GM19023 (cell line): Measurements from ENCODE around the gene AMBRA1.

Source experiments
- ATAC-seq: cut with Tn5 transposase; IDR thresholded peaks from one replicate; pipeline ENCODE4 v1.9.1; 2021; ENCODE audit warnings: mild to moderate bottlenecking, moderate library complexity; ENCODE audit not compliant: unreplicated experiment

Gene AMBRA1

DNA sequence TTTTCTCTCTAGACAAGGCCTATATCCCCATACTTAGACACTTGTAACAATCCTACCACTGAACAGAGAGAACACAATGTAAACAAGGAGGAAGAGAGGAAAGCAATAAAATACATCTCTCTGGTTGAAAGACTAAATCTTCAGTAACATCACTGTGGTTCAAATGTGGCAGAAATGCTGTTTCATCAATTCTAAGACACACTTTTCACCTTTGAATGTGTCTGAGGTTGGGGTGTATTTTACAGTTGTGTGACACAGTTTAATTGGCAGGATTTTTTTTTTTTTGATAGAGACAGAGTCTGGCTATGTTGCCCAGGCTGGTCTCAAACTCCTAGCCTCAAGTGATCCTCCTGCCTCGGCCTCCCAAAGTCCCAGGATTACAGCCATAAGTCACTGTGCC, 79.5 kb downstream of the AMBRA1 start:
- no peak for ATAC-seq

DNA sequence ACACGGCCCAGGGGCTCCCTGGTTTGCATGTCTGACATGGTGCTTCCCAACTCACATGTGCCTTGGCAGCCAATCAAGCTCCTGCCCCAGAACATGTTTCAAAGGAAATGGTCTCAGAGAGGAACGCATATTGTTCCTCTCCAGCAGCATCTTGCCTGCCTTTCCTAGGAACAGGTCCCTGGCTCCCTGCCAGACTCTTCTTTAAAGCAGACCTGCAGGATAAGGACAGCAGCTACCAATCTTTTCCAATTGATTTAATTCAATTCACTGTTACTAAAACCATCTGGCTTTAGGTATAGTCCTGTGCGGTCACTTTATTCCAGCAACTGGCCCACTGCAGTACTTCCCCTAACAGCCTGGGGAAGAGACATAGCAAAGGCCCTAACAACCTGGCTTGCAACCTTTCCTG, 79.9 kb downstream of the AMBRA1 start:
- no peak for ATAC-seq

DNA sequence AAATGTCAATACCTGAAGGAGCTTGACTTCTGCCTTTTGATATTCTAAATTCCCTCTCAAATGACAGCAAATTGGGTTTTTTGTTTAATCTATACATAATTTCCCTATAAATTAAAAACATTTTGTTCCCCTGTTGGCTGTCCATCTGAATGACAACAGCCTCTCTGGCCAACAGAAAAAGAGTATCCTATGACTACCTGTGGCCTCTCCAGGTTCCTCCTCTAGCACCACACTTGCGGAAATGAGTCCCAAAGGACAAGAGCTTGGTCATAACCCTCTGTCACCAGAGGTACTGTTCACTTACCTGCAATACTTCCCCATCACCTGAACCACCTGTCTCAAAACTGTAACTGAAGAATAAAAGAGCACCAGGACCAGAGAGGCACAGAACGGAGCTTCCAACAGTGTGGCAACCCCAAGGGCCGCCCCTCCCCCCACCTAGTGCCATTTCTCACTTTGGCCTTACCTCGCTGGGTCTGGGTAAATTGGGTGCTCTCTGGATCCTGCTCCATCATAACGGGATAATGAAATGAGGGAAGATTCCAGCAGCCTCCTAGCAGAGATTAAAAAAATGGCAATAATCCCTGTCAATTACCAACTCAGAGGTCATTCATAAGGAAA, 81.5 kb downstream of the AMBRA1 start:
- ATAC-seq = no peak

DNA sequence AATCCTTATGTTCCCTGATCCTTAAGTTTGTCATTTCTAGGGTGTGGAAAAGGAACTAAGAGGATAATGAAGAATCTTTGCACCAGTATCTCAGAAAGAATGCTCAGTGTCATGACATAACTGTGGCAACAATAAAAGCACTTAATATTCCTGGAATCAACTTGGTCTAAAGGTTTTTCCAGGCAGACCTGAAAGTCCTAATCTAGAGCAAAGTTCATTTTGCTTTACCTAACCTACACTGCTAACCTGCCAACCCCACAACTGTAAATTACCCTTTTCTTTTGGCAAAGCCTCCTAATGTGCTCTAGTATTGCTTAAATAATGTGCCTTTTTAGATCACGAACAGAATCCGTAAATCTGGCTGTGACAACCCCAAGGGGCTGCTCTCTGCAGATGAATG, 82.5 kb downstream of the AMBRA1 start:
- no peak for ATAC-seq

DNA sequence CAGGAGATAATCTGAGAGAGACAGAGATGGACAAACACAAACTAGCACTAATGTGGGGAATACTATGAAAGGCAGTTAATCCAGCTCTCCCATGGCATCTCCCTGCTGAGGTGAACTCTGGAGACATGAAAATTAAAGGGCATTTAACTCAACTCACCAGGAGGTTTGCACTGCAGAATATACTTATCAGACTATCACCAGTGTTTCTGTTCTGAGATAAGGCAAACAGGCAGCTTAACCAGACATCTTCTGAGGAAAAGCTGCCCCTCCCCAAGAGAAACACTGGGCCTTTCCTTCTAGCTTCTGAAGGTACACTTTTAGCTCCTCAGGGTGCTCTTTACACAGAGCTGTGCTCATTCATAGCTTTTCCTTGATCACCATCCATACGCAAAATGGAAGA, 85.5 kb downstream of the AMBRA1 start:
- no peak for ATAC-seq

DNA sequence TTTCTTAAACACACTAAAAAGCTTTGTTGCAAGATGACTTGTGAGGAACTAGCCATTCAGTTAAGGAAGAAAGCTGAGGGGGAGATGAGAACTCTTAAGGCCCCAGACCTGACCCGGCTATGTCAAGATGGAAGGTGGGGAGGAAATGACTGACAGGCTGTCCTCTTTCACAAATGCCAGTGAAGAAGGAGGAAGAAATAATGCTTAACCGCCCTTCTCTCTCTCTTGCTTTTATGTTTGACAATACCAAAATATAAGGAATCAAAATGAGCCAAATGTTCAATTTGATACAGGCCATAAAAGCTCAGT, 87.4 kb downstream of the AMBRA1 start:
- no peak for ATAC-seq

DNA sequence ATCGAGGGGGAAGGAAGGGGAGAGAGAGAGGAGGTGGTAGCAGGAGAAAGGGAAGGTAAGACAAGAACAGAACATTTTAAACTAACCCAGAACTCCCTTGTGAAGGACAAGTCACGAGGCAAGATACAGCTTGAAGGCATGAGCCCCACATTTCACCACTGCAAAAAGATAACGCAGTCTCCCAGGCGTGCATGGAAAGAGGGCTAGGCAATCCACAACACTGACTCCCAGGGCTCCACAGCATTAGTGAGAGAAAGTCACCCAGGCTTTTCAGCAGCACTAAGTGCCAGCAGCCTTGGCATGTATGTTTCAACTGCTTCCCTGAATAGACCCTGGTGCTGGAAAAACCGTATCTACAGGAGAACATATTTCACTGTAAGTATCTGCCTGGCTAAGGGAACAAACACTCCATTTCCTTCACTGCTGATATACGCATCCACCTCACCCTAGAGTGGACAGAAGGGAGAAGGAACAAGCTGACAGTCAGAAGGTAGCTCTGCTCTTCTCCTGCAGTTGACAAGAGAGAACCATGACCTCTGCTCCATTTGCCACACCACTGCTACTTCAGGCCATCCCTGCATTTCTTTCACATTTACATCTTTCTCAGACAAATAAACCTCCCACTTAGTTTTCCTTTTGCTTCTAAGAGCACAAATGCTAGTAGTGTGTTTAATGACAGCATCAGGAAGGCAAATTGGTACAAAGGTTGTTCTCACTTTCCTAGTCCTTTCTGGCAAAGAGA, 87.9 kb downstream of the AMBRA1 start:
- ATAC-seq = no peak

DNA sequence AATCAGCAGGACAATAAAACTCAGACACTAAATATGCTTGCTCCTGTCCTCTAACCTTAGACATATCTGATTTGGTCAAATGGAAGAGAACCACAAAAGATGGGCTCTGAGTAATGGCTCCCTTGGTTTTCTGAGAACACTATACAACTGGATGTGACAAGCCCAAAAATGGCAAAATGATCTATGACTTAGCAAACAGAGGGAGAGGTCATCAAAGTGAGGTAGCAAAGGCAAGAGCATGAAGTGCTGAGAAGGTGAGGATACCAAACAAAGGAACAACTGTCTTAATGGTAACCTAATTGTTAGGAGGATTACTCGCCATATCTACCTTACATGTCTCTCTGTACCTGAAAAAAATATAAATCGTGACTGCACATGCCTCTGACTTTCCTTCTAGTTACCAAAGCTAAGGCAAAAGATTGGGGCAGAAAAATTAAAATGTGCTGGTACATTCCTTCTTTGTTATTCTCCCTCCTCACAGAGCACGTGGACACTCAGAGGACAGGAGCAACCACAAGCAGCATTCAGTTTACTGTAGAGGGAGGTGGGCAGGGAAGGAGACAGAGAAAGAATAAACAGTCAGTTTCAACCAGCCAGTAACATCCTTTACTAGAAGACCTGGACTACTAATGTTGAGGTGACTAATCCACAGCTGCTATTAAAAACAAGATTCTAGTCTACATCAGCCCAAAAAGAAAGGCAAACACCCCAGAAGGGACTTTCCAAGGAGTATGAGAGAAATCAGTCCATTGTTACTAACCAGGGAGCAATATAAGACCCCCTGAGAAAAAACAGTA, 88.8 kb downstream of the AMBRA1 start:
- ATAC-seq = no peak

DNA sequence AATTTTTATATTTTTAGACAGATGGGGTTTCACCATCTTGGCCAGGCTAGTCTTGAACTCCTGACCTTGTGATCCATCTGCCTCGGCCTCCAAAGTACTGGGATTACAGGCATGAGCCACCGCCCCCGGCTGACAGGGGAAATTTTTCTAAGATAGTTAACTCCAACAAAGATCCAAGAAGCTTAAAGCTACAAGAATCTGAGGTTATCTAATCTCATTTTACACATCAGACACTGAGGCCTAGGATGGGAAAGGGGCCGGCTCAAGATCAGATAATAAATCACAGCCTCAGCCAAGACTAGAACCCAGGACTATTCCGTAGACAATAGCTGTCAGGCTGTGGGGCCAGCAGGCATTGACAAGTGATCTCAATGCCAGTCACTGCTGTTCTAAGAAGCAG, 94.0 kb downstream of the AMBRA1 start:
- ATAC-seq = no peak

DNA sequence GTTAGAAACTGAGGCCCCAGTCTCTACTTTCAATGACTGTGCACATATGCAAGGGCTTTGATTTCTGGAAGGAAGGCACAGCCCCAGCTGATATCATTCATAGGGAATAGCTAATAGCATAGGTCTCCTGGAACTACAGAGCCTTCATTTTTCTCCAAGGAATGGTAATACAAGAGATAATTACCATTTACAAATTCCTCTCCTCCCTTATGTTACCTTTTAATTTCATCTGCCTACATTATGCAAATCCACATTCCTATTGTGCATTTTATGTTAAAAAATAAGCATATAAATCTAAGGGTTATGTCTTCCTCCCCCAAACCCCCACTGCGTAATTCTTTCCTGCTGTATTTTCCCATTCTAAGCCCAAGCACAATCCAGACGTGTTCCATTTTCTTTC, 94.9 kb downstream of the AMBRA1 start:
- no peak for ATAC-seq

DNA sequence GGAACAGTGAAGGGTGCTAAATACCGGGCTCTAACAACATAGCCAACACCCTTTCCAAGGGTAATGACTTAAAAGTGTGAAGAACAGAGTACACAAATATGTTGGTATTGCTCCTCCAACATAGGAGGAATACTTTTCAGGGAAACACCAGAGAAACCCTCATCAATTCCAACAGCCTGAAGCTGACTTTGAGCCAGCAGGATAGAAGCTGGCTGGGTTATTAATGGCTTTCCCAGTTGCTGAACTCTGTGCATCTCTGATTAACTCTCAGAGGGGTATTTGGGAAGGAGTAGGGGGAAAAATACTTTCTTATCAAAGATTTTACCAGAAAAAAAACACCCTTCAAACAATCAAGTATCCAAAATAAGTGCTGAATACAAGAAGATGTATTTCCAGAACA, 95.6 kb downstream of the AMBRA1 start:
- ATAC-seq = no peak

DNA sequence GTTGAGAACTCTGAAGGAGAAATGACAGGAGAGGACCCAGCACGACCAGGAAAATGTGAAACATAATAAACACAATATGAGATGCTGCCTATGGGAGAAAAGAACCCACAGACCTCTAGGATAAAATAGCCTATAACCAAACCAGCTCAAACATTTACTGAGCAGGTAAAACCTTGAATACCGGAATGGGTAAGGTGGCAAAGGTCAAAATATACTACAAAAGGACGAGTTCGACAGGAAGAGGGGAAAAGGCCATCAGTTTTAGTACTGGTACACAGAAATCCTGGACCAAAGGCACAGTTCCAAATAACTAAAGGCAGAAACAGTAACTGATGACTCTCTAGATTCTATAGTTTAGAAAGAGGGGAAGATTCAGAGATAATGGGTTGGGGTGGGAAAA, 96.3 kb downstream of the AMBRA1 start:
- ATAC-seq = no peak

DNA sequence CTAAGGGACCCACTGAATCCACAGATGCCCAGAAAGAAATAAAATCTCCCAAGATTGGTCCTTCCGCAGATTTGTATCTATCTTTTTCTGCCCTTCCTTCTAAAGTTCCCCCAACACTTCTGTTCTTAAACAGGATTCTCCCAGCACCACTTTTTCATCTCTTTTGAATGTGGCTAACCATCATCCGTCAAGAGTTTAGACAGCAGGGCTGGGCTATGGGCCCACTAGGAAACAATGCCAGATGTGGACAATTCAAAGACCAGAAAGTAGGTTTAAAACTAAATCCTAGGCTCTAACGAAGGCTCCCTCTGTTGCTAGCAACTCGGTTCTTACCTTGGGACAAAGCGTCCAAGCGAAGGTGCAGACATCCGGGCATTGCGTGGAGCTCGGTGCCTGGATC, 100.0 kb downstream of the AMBRA1 start:
- no peak for ATAC-seq

DNA sequence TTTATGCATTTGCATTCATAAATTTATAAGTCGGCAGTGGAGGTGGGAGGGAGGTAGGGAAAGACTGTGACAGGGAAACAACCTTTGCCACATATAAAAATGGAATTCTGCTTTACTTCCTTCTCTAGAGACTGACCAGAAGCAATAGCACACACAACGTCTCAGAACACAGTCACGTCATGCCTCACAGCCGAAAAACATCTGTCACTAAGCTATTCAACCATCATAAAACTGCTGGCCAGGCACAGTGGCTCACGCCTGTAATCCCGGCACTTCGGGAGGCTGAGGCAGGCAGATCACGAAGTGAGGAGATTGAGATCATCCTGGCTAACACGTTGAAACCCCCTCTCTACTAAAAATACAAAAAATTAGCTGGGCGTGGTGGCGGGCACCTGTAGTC, 101.3 kb downstream of the AMBRA1 start:
- no peak for ATAC-seq

DNA sequence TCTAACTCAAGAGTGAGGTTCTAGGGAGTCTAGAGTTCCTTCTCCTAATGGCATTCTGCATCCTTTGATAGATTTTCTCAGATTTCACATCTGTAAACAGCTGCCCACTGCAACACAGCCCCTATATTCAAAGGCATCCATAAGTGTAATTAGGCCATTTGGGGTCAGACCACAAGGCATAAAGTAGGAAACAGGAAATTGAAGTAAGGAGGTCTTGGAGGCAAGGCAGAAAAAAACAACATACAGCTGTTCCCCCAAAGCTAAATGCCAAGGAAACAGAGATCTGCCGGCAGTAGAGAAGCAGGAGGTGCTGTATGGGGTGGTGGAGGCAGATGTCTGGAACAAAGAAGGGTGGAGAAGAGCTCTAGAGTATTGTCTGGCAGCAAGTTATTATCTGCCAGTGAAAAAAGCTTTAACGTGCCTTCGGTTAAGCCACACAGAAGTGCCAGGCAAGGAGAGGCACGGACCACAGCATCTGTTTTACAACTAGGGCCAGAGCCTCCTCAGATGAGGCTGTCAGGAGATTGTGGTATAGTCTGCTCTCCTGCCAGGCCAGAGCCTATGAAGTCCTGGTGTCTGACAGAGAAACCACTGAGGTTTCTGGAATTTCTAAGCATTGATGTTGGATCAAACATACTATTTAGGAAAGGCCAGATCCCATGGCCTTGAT, 102.0 kb downstream of the AMBRA1 start:
- no peak for ATAC-seq

DNA sequence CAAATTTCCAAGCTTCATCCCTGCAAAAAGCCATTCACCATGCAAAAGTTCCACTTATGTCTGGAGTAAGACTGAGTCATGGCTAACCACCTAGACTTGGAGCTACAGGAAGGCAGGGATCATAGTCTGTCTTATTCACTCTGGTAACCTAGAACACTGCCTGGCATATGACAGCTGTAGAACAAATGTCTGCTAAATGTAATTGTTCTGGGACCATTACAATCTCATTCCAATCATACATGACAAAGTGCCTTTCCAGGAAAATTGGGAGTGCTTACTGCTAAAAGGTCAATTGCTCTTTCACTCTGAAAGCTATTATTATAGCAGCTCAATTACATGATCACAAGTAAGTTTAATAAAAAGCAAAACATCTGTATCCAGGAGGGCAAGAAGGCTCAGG, 103.2 kb downstream of the AMBRA1 start:
- ATAC-seq = no peak

DNA sequence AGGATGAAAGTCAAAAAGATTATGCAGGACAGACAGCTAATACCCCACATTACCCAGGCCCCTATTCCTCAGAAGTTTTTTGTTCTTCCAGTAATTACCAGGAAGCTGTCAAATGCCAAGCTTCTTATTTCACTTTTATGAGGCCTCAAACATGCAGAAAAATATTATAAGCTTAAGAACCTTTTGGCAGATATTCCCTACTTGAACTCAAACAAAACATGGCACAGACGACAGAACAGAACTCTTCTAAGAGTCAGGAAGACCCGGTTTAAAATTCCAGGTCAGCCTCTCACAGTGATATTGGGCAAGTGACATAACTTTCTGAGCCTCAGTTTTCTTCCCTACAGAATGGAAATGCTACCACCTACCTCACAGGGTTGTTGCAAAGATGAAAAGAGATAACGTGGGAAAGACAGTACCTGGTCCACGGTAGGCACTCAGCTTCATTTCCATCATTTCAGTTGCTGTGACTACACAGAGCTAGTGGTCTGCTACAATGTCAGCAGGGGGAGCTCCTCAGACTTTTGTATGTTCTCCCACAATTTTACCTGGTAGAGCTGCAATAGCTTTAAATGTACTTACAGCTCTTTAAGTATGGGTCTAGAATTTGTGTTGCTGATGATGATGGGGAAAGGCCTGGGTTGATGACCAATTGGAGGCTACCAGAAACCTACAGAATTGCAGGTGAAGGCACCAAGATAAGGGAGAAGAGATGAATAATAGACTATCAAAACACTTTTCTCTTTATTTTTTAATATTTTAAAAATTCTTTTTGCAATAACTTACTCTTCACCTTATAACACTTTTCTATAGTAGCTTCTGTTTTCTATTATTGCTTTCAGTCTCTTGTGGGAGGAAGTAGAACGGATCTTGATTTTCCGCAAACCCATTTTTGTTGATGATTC, 103.9 kb downstream of the AMBRA1 start:
- ATAC-seq = no peak

DNA sequence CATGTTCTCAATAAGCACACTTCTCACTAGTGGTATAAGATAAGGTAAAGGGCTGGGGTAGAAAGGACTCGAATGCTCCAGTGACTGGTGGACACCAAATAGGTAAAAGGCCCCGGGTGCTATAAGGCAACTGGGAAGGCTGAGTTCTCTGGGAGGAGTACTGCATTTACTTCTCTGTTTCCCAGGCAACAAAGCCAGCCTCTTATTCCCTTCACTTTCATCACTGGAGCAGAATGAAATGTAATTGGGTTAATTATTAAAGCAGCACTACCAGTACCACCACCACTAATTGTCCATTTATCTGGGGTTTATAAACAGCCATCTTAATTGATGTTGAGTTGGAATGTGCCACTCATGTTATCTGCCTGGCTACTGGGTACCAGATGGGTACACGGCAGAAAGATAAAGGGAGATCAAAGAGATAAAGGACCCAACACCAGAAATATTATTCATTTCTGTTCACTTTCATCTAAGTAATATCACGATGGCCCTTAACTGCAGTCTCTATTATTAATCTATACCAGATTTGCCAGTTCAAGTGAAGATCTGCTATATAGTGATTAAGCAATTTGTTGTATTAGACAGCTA, 107.9 kb downstream of the AMBRA1 start:
- no peak for ATAC-seq

DNA sequence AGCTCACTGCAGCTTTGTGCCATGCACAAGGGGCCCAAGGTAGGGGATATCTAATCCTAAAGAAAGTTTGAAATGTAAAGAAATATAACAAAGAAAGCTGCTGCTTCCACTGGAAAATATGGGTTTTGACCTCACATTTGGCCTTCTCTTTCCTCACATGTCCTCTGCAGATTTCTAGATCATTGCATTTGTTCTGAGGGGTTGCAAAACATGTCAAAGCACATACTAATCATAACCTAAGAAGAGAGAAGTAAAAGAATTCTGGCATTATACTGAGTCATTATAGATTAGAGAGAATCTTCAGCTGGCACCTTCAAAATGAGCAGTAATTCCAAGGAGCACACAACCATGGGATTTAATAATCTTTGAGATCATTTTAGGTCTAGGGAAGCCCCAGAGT, 109.7 kb downstream of the AMBRA1 start:
- ATAC-seq = no peak

DNA sequence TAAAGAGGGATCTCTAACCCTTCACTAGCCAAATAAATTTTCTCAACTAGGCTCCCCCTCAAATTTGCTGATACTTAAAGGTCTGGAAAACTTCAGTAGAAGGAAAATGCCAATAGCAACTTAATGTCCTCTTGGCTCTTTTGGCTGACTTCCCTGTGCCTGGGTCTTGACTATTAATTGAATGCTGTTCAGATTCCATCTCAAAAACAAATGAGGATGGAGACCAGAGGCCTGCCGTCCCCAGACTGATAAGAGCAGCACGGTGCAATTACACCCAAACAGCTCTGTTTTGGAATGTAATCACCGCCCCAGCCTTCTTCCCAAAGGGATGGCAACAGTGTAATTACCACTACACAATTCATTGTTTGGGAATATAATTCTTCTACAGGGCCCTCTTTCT, 112.9 kb downstream of the AMBRA1 start:
- no peak for ATAC-seq
